ENCODE data around the gene KCNAB1.

KCNAB1 gene

GRCh38 chr3:156176048-156176447, 55.7 kb downstream of the KCNAB1 start:
- no peaks in the 10 kb centered on the region for H3K9me2 ChIP-seq (replicated peaks; ENCODE audit: insufficient read depth, low read length)
- H2AFZ ChIP-seq (ENCODE audit: low read depth, low read length, severe bottlenecking): no peak overlapping the region
- no peaks in the 10 kb centered on the region for H3K27me3 ChIP-seq (ENCODE audit: low read length)
- H4K20me1 ChIP-seq (ENCODE audit: low read depth, low read length): no peaks in the 10 kb centered on the region
- no peak overlapping the region for H3K27ac ChIP-seq (ENCODE audit: low read depth, low read length)
- TF ChIP-seq CTCF (IDR thresholded peaks at IDR 0.05; ENCODE audit: insufficient read depth, low read length, poor library complexity, severe bottlenecking): no peak
- H3F3A ChIP-seq (ENCODE audit: insufficient read depth): no peaks in the 10 kb centered on the region
- H3K4me3 ChIP-seq (ENCODE audit: insufficient read depth, low read length, poor library complexity, severe bottlenecking): no peak overlapping the region
- H3K4me2 ChIP-seq (ENCODE audit: low read depth, low read length, poor library complexity, severe bottlenecking): no peak overlapping the region
- H3K9me3 ChIP-seq (ENCODE audit: insufficient read depth, low read length): no peaks in the 10 kb centered on the region
- no peaks in the 10 kb centered on the region for H3K79me2 ChIP-seq (ENCODE audit: insufficient read depth, low read length)
- H3K9ac ChIP-seq (ENCODE audit: low read length): no peak overlapping the region
- H3K36me3 ChIP-seq (ENCODE audit: low read length): no peaks in the 10 kb centered on the region

DNA sequence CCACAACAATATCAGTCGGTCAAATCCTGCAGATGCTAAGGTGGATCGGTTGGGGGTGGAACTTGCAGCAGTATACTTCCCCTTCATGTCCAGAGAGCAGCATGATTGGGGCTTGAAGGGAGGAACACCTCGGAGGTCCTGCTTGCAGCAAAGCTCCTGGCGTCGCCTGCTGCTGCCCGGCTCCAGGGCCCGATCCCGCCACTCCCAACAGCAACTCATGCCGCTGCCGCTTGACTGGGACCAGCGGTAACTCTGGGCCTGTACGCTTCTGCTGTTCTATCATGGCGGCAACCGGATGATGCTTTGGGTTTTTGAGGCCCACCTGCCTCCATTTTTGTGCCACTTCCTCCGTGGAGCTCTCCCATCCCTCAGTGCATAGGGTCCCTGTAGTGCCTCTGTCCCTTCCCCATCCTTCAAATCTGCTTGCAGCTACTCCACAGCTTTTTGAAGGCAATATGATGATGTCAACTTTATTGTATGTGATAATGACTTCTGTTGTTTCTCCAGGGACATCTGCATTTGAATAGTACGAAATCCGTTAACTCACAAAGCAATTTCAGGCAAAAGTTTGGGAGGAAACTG, 56.3 kb downstream of the KCNAB1 start:
- H3K4me2 ChIP-seq (ENCODE audit: low read depth, low read length, poor library complexity, severe bottlenecking): no peak overlapping the region
- no peaks in the 10 kb centered on the region for H3K36me3 ChIP-seq (ENCODE audit: low read length)
- no peaks in the 10 kb centered on the region for H3F3A ChIP-seq (ENCODE audit: insufficient read depth)
- H3K27ac ChIP-seq (ENCODE audit: low read depth, low read length): no peak overlapping the region
- no peaks in the 10 kb centered on the region for H3K27me3 ChIP-seq (ENCODE audit: low read length)
- TF ChIP-seq EZH2phosphoT487 (conservative IDR thresholded peaks at IDR 0.05; ENCODE audit: low read length): no peak
- no peak for TF ChIP-seq CTCF (IDR thresholded peaks at IDR 0.05; ENCODE audit: insufficient read depth, low read length, poor library complexity, severe bottlenecking)
- H3K4me3 ChIP-seq (ENCODE audit: insufficient read depth, low read length, poor library complexity, severe bottlenecking): no peak overlapping the region
- H3K9ac ChIP-seq (ENCODE audit: low read length): no peak overlapping the region
- H2AFZ ChIP-seq (ENCODE audit: low read depth, low read length, severe bottlenecking): no peak overlapping the region
- no peaks in the 10 kb centered on the region for H3K79me2 ChIP-seq (ENCODE audit: insufficient read depth, low read length)
- no peaks in the 10 kb centered on the region for H4K20me1 ChIP-seq (ENCODE audit: low read depth, low read length)
- H3K9me2 ChIP-seq (replicated peaks; ENCODE audit: insufficient read depth, low read length): no peaks in the 10 kb centered on the region
- no peaks in the 10 kb centered on the region for H3K9me3 ChIP-seq (ENCODE audit: insufficient read depth, low read length)

DNA sequence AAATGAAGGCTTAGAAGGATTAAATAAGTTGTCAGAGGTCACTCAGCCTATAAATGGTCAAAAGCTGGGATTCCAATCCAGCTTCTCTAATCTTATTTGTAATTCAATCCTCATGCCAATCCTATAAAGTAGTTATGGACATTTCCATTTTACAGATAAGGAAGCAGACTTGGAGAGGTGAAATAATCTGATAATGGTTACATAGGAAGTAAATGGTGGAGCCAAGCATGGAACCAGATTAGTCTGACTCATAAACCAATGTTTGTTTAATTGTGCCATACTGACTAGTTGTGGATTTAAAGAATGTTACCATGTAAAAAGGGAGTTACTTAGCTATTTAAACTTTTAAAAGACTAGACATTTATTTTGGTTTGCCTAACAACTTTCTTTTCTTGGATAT, 59.7 kb downstream of the KCNAB1 start:
- Histone ChIP-seq H3K27ac (ENCODE audit: low read depth, low read length) (no peak overlapping the region), H3K9me2 (replicated peaks; ENCODE audit: insufficient read depth, low read length) (no peaks in the 10 kb centered on the region), H3F3A (ENCODE audit: insufficient read depth) (no peaks in the 10 kb centered on the region), H3K9ac (ENCODE audit: low read length) (no peak overlapping the region), H3K4me2 (ENCODE audit: low read depth, low read length, poor library complexity, severe bottlenecking) (no peak overlapping the region), H3K4me3 (ENCODE audit: insufficient read depth, low read length, poor library complexity, severe bottlenecking) (no peak overlapping the region), H2AFZ (ENCODE audit: low read depth, low read length, severe bottlenecking) (no peak overlapping the region), H4K20me1 (ENCODE audit: low read depth, low read length) (no peaks in the 10 kb centered on the region), H3K9me3 (ENCODE audit: insufficient read depth, low read length) (no peaks in the 10 kb centered on the region), H3K27me3 (ENCODE audit: low read length) (no peaks in the 10 kb centered on the region), H3K79me2 (ENCODE audit: insufficient read depth, low read length) (no peaks in the 10 kb centered on the region), H3K36me3 (ENCODE audit: low read length) (no peaks in the 10 kb centered on the region)
- TF ChIP-seq EZH2phosphoT487 (conservative IDR thresholded peaks at IDR 0.05; ENCODE audit: low read length) (no peak), CTCF (IDR thresholded peaks at IDR 0.05; ENCODE audit: insufficient read depth, low read length, poor library complexity, severe bottlenecking) (no peak)
